ENCODE data around the gene SPRTN. TPM values are rescaled to one million over a fixed set of nuclear protein-coding genes. Genes with fewer than 3 reads are reported as not detected.

Gene SPRTN
- total RNA-seq, 2 experiments from 2014 or later: 6.8 to 7.7 TPM

DNA sequence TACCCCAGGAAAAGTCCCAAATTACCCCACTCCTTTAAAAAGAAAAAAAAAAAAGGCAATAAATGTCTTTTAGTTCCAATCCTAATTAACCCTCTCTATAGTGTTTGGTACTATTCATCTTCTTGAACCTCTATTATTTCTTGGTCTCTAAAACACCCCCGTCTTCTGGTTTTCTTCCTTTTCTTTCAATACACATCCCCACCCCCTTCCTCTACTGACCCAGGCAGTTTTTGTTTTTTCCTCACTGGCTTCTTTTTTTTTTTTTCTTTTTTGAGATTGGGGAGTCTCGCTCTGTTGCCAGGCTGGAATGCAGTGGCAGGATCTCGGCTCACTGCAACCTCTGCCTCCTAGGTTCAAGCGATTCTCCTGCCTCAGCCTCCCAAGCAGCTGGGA is 57.9 kb downstream of the SPRTN start:
- TF ChIP-seq, protein P1, sequence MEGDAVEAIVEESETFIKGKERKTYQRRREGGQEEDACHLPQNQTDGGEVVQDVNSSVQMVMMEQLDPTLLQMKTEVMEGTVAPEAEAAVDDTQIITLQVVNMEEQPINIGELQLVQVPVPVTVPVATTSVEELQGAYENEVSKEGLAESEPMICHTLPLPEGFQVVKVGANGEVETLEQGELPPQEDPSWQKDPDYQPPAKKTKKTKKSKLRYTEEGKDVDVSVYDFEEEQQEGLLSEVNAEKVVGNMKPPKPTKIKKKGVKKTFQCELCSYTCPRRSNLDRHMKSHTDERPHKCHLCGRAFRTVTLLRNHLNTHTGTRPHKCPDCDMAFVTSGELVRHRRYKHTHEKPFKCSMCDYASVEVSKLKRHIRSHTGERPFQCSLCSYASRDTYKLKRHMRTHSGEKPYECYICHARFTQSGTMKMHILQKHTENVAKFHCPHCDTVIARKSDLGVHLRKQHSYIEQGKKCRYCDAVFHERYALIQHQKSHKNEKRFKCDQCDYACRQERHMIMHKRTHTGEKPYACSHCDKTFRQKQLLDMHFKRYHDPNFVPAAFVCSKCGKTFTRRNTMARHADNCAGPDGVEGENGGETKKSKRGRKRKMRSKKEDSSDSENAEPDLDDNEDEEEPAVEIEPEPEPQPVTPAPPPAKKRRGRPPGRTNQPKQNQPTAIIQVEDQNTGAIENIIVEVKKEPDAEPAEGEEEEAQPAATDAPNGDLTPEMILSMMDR (IDR thresholded peaks at IDR 0.05): no peak
- Mint-ChIP-seq H3K36me3 (ENCODE audit: low read depth) (peaks cover 24% of the 10 kb centered on the region), H3K27me3 (no peaks in the 10 kb centered on the region), H3K27ac (no peak overlapping the region), H3K4me3 (no peak overlapping the region), H3K4me1 (ENCODE audit: low read depth) (peaks cover 57% of the 10 kb centered on the region), H3K9me3 (no peaks in the 10 kb centered on the region)
- no peak for DNase-seq
- intact Hi-C loops (cut with micrococcal nuclease): no loop called here
- ChIA-PET CTCF (no interaction called here), POLR2A (interaction anchor here (1.0 kb wide), 1 partner anchor 24 kb away, joined by 3 read pairs; no protein-coding TSS in a partner anchor)
- ATAC-seq: no peak

DNA sequence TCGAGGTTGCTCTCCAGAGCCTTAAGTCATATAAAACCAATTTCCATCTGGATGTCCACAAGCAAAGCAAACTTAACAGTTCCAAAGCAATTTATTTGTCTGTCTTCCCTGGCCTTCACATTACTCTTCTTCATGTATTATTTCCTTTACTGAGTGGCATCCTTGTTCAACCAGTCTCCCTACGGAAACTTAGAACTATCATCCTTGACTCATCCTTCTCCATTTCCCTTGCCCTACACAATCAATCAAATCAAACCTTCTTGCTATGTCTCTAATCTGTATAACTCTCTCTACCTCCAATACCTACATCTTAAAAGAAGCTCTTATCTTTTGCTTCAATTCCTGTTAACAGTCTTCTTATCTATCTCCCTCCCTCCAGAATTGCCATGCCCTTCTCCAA is 58.5 kb downstream of the SPRTN start:
- H3K27me3 Mint-ChIP-seq: no peaks in the 10 kb centered on the region
- H3K27ac Mint-ChIP-seq: no peak overlapping the region
- H3K9me3 Mint-ChIP-seq: no peaks in the 10 kb centered on the region
- intact Hi-C loops (cut with micrococcal nuclease): no loop called here
- peaks cover 55% of the 10 kb centered on the region for H3K4me1 Mint-ChIP-seq (ENCODE audit: low read depth)
- ChIA-PET CTCF (no interaction called here), POLR2A (no interaction called here)
- TF ChIP-seq, protein P1 (IDR thresholded peaks at IDR 0.05): no peak
- peaks cover 25% of the 10 kb centered on the region for H3K36me3 Mint-ChIP-seq (ENCODE audit: low read depth)
- DNase-seq (no peak), ATAC-seq (no peak)
- H3K4me3 Mint-ChIP-seq: no peak overlapping the region

DNA sequence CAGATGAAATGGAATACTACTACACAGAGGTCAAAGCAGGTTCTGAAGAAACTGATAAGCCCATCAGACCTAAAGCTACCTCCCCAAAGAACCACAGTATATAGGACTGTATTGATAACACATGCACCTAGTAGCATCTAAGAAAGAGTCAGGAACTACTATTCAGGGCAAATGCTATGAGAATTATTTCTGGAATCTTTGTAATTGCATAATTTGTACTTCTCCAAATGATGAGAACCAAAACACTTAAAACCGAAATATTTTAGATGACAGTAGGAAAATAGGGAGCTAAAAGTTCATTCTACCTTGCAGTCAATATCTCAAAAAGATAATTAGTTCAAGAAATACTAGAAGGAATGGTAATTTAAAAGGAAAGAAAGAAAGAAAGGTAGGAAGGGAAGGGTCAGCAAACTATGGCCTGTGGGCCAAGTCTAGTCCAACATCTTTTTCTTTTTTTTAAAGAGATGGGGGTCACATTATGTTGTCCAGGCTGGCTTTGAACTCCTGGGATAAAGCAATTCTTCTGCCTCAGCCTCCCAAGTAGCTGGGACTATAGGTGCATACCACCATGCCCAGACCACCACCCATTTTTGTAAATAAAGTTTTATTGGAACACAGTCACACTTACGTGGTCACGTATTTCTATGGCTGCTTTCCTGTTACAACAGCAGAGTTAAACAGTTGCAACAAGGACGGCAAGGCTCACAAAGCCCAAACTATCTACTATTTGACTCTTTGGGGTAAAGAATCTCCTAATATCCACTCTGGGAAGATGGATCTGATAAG is 60.0 kb downstream of the SPRTN start:
- Mint-ChIP-seq H3K4me1 (ENCODE audit: low read depth) (peaks cover 49% of the 10 kb centered on the region), H3K9me3 (no peaks in the 10 kb centered on the region), H3K4me3 (no peak overlapping the region), H3K36me3 (ENCODE audit: low read depth) (peaks cover 24% of the 10 kb centered on the region), H3K27ac (no peak overlapping the region), H3K27me3 (no peaks in the 10 kb centered on the region)
- ATAC-seq (no peak), DNase-seq (no peak)
- intact Hi-C loops (cut with micrococcal nuclease): no loop called here
- POLR2A ChIA-PET: interaction anchor here (1.5 kb wide), 1 partner anchor 12 kb away, joined by 3 read pairs; no protein-coding TSS in a partner anchor
- TF ChIP-seq, protein P1 (IDR thresholded peaks at IDR 0.05): no peak
- CTCF ChIA-PET: interaction anchor here (0.8 to 1.4 kb wide), 2 partner anchors 13 to 359 kb away, joined by 3 read pairs; no protein-coding TSS in a partner anchor

DNA sequence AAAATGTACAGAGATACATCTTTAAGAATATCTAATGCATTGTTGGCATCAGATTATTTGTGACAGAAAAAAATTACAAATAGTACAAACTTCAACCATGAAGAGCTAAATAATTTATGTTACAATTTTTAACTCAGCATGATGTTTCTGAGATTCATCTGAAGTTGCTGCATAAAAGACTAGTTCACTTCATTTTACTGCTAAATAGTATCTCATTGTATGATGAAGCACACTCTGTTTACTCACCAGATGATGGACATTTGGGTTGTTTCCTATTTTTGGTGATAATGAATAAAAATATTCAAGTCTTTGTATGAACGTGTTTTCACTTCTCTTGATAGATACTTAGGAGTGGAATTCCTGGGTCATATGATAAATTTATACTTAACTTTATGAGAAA is 63.4 kb downstream of the SPRTN start:
- H3K4me3 Mint-ChIP-seq: no peak overlapping the region
- no peaks in the 10 kb centered on the region for H3K9me3 Mint-ChIP-seq
- H3K27me3 Mint-ChIP-seq: no peaks in the 10 kb centered on the region
- intact Hi-C loops (cut with micrococcal nuclease): no loop called here
- no peak overlapping the region for H3K27ac Mint-ChIP-seq
- peaks cover 26% of the 10 kb centered on the region for H3K36me3 Mint-ChIP-seq (ENCODE audit: low read depth)
- ChIA-PET CTCF (no interaction called here), POLR2A (interaction anchor here (0.7 kb wide), 1 partner anchor 159 kb away, joined by 3 read pairs; no protein-coding TSS in a partner anchor)
- no peak for DNase-seq
- TF ChIP-seq, protein P1 (IDR thresholded peaks at IDR 0.05): no peak
- ATAC-seq: no peak
- H3K4me1 Mint-ChIP-seq (ENCODE audit: low read depth): peaks cover 37% of the 10 kb centered on the region

DNA sequence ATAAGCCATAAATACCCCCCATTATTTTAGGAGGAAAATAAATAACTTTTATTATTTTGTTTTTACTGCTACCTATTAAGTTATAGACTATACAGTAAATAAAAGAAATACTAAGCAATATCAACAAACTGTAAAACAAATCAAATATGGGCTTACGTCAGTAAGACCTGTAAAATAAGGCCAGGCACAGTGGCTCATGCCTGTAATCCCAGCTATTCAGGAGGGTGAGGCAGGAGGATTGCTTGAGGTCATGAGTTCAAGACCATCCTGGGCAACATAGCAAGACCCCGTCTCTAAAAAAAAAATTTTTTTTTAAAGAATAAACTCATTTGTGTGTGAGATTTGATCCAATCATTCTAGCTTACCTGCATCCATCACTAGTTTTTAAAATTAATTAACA is 66.2 kb downstream of the SPRTN start:
- peaks cover 26% of the 10 kb centered on the region for H3K36me3 Mint-ChIP-seq (ENCODE audit: low read depth)
- DNase-seq (no peak), ATAC-seq (no peak)
- POLR2A ChIA-PET: no interaction called here
- no peak overlapping the region for H3K27ac Mint-ChIP-seq
- H3K9me3 Mint-ChIP-seq: no peaks in the 10 kb centered on the region
- intact Hi-C loops (cut with micrococcal nuclease): no loop called here
- peaks cover 20% of the 10 kb centered on the region for H3K4me1 Mint-ChIP-seq (ENCODE audit: low read depth)
- TF ChIP-seq, protein P1 (IDR thresholded peaks at IDR 0.05): no peak
- no peaks in the 10 kb centered on the region for H3K27me3 Mint-ChIP-seq
- CTCF ChIA-PET: no interaction called here
- H3K4me3 Mint-ChIP-seq: no peak overlapping the region

Data from activated CD8-positive, alpha-beta T cell treated with anti-CD3 and anti-CD28 coated beads for 36 hours (primary cell).